Measurements from ENCODE around the gene SIRT5.

Gene SIRT5

DNA sequence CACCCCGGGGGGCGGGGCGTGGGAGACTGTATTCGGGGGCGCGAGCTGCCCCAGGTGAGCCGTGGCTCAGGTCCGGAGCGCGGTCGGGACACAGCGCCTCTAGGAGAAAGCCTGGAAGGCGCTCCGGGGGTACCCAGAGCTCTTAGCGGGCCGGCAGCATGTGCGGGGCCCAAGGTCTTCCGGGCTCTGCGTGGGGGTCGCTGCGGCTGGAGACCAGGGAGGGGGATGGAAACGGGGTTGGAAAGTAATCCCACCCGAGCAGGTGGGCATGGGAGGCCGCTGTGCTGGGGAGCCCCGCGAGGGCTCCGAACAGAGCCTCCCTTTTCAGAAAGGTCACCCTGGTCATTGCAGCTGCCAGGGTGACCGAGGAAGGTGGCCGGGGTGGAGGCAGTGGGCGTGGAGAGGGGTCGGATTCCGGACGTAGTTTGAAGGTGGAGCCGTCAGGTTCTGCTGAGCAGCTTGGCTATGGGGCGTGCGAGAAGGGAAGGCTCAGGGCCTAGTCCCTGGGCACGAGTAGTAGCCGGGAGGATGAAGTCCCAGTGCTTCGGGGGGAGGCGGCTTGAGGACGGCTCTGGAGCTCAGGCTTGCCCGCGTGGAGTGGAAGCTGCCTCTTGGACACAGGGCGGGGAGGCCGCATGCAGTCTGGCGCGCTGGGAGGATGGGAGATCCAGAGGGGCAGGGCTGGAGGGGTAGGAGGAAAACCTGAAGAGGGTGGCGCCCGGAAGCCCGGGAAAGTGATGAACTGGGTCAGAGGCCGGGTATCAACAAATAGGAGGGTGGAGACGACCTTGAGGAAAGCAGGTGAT lies at the start of gene SIRT5:
SIRT5 (plus strand) TSS at position 31 of the 806 bp plus-strand sequence. CDS start 9,510 bp downstream, outside the sequence.
- peak within 1 kb of the TSS; percentile 81 for H3K4me3 ChIP-seq (ENCODE audit: low read length)
- TF ChIP-seq, protein P1, sequence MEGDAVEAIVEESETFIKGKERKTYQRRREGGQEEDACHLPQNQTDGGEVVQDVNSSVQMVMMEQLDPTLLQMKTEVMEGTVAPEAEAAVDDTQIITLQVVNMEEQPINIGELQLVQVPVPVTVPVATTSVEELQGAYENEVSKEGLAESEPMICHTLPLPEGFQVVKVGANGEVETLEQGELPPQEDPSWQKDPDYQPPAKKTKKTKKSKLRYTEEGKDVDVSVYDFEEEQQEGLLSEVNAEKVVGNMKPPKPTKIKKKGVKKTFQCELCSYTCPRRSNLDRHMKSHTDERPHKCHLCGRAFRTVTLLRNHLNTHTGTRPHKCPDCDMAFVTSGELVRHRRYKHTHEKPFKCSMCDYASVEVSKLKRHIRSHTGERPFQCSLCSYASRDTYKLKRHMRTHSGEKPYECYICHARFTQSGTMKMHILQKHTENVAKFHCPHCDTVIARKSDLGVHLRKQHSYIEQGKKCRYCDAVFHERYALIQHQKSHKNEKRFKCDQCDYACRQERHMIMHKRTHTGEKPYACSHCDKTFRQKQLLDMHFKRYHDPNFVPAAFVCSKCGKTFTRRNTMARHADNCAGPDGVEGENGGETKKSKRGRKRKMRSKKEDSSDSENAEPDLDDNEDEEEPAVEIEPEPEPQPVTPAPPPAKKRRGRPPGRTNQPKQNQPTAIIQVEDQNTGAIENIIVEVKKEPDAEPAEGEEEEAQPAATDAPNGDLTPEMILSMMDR (conservative IDR thresholded peaks at IDR 0.05; ENCODE audit: low read length) = no peak

DNA sequence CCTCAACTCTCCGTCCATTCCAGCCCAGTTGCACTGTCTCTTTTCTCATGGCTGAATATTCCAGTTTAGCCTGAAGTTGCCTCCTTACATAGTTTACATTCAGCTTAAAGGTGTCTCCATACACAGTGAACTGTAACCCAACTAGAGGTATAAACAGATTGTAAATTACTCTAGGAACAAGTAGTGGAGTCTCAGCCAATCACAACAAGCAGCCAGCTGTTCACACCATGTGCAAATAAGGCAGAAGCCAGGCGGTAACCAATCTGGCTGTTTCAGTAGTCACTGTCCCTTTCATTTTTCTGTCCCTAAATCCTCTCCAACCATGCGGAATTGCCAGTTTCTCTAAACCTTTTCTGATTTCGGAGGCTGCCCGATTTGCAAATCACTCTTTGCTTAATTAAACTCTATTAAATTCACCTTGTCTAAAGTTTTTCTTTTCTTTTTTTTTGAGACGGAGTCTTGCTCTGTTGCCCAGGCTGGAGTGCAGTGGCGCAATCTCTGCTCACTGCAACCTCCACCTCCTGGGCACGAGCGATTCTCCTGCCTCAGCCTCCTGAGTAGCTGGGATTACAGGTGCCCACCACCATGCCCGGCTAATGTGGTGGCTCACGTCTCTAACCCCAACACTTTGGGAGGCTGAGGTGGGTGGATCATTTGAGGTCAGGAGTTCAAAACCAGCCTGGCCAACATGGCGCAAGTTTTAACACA lies 49.4 kb upstream of the SIRT5 start:
- TF ChIP-seq, protein P1 (conservative IDR thresholded peaks at IDR 0.05; ENCODE audit: low read length) = no peak
- DNase-seq (ENCODE audit: low read depth) = no peak

More for the DNA sequence above, at the start of gene SIRT5:
- DNase-seq (ENCODE audit: low read depth) = peak; percentile 83

DNA sequence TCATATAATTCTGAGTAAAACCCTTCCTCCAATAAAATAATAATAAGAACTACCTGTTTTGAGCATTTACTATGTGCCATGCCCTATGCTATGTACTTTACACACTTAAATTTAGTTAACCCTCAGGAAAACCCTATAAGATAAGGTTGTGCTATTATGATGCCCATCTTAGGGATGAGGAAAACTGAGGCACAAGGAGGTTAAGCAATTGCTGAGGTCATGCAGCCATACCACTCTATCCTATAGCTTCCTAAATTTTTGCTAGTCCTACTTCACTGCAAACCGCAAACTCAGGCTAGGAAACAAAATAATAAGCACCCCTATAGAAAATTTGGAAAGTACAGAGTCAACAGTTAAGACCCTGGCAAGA lies 48.1 kb upstream of the SIRT5 start:
- TF ChIP-seq, protein P1 (conservative IDR thresholded peaks at IDR 0.05; ENCODE audit: low read length) = no peak
- H3K4me3 ChIP-seq (ENCODE audit: low read length) = no peak overlapping the region
- no peak for DNase-seq (ENCODE audit: low read depth)

More for the DNA sequence above, 49.4 kb upstream of the SIRT5 start:
- no peak overlapping the region for H3K4me3 ChIP-seq (ENCODE audit: low read length)

DNA sequence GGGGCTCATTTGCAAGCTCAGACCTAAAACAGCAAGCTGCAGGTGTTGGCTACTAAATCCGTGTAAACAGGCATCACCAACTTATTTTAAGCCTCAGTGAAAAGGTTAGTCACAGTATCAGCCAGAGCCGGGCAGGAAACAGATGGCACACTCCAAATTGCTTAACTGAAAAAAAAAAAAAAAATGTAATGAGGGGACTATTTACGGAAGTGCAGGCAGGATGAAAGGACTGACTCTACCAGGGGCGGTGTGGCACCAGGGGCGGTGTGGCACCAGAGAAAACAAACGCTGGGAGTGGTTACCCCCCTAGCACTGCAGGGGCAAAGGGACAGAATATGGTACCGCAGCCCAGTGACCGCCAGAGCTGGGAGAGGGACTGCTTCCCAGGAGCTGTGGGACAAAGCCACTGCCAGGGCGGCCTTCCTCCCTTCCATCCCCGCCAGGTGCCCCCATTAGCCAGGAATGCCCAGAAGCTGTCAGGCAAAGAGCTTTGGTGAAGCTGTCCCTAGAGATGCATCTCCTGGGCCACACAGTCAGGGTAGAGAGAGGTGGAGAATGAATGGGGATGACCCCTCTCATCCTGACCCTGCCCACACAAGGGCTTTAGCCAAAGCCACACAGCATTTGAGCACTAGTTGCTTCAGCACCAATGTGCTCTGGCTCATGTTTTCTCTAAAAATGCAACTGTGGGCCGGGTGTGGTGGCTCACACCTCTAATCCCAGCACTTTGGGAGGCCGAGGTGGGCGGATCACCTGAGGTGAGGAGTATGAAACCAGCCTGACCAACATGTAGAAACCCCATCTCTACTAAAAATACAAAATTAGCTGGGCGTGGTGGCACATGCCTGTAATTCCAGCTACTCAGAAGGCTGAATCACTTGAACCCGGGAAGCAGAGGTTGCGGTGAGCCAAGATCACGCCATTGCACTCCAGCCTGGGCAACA lies 47.4 kb upstream of the SIRT5 start:
- no peak overlapping the region for H3K4me3 ChIP-seq (ENCODE audit: low read length)
- TF ChIP-seq, protein P1 (conservative IDR thresholded peaks at IDR 0.05; ENCODE audit: low read length) = no peak
- peak; percentile 25 for DNase-seq (ENCODE audit: low read depth)

DNA sequence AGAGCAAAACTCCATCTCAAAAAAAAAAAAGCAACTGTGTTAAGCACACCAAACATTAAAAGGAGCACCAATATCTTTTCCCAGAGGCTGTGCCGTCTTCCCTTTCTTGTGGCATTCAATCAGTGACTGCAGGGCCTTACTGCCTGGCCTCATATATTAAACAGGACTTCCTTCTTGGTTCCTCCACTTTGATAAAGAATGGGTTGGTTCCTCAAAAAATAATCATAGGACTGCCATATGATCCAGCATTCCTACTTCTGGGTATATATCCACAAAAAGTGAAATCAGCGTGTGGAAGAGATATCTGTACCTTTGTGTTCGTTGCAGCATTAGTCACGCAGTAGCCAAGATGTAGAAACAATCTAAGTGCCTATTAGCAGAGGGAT lies 46.7 kb upstream of the SIRT5 start:
- DNase-seq (ENCODE audit: low read depth) = no peak
- TF ChIP-seq, protein P1 (conservative IDR thresholded peaks at IDR 0.05; ENCODE audit: low read length) = no peak
- H3K4me3 ChIP-seq (ENCODE audit: low read length) = no peak overlapping the region

DNA sequence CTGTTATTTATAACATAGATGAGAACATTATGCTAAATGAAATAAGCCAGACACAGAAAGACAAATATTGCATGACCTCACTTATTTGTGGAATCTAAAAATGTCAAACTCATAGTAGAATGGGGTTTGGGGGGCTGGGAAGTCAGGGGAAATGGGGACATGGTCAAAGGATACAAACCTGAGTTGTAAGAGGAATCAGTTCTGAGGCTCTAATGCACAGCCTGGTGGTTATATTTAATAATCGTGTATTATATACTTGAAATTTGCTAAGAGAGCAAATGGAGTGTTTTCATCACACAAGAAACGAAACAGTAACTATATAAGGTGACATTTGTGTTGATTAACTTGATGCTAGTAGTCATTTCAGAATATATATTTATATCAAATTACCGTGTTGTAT lies 46.2 kb upstream of the SIRT5 start:
- TF ChIP-seq, protein P1 (conservative IDR thresholded peaks at IDR 0.05; ENCODE audit: low read length) = no peak
- DNase-seq (ENCODE audit: low read depth) = no peak
- no peak overlapping the region for H3K4me3 ChIP-seq (ENCODE audit: low read length)
